ENCODE data around the gene CAPN9.
"Not testable (repeated sequence)": the region's sequence is repeated elsewhere in the genome, so short reads cannot be mapped to it uniquely, and the experiment has no call there.

DNA sequence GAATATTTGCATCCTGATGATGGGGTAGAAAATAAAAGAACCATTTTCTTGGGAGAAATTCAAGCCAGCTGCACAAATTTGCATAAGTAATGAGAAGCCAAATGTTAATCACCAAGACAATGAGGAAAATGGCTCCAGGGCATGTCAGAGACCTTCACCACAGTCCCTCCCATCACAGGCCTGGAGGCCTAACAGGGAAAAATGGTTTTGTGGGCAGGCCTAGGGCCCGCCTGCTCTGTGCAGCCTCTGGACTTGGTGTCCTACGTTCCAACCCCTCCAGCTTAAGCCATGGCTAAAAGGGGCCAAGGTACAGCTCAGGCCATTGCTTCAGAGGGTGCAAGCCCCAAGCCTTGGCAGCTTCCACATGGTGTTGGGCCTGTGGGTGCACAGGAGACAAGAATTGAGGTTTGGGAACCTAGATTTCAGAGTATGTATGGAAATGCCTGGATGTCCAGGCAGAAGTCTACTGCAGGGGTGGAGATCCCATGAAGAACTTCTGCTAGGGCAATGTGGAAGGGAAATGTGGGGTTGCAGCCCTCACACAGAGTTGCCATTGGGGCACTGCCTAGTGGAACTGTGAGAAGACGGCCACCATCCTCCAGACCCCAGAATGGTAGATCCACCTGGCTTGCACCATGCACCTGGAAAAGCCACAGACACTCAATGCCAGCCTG lies 25.2 kb upstream of the CAPN9 start:
- TF ChIP-seq POLR2A, CTCF (IDR thresholded peaks at IDR 0.05): not testable (repeated sequence)
